ENCODE data around the gene AKAP13.
"Not testable (repeated sequence)": the region's sequence is repeated elsewhere in the genome, so short reads cannot be mapped to it uniquely, and the experiment has no call there.

AKAP13 gene

GRCh38 chr15:85532689-85533088, 152.3 kb downstream of the AKAP13 start:
- peak; percentile 28 for DNase-seq (ENCODE audit: low read depth, low spot score)

- no peak for DNase-seq (ENCODE audit: low read depth, low spot score)
These were observed 153.6 kb downstream of the AKAP13 start for GRCh38 chr15:85534031-85534430.

- DNase-seq (ENCODE audit: low read depth, low spot score): not testable (repeated sequence)
These were observed 155.3 kb downstream of the AKAP13 start for GRCh38 chr15:85535533-85536330.

GRCh38 chr15:85536341-85536740, 155.9 kb downstream of the AKAP13 start:
- DNase-seq (ENCODE audit: low read depth, low spot score): no peak

- DNase-seq (ENCODE audit: low read depth, low spot score): no peak
These were observed 159.1 kb downstream of the AKAP13 start for GRCh38 chr15:85539491-85539890.

- no peak for DNase-seq (ENCODE audit: low read depth, low spot score)
These were observed 159.8 kb downstream of the AKAP13 start for GRCh38 chr15:85540085-85540797.

GRCh38 chr15:85541744-85542143, 161.3 kb downstream of the AKAP13 start:
- peak; percentile 31 for DNase-seq (ENCODE audit: low read depth, low spot score)

GRCh38 chr15:85542488-85542887, 162.1 kb downstream of the AKAP13 start:
- DNase-seq (ENCODE audit: low read depth, low spot score): no peak

- DNase-seq (ENCODE audit: low read depth, low spot score): no peak
These were observed 162.5 kb downstream of the AKAP13 start for GRCh38 chr15:85542895-85543331.

GRCh38 chr15:85543741-85544155, 163.3 kb downstream of the AKAP13 start:
- peak; percentile 20 for DNase-seq (ENCODE audit: low read depth, low spot score)

GRCh38 chr15:85545185-85545584, 164.8 kb downstream of the AKAP13 start:
- no peak for DNase-seq (ENCODE audit: low read depth, low spot score)

- no peak for DNase-seq (ENCODE audit: low read depth, low spot score)
These were observed 165.3 kb downstream of the AKAP13 start for GRCh38 chr15:85545752-85546151.

GRCh38 chr15:85547386-85547785, 167.0 kb downstream of the AKAP13 start:
- DNase-seq (ENCODE audit: low read depth, low spot score): no peak

GRCh38 chr15:85550283-85550682, 169.9 kb downstream of the AKAP13 start:
- DNase-seq (ENCODE audit: low read depth, low spot score): no peak

GRCh38 chr15:85551221-85551832, 170.9 kb downstream of the AKAP13 start:
- DNase-seq (ENCODE audit: low read depth, low spot score): no peak

- no peak for DNase-seq (ENCODE audit: low read depth, low spot score)
These were observed 174.6 kb downstream of the AKAP13 start for GRCh38 chr15:85554852-85555521.

GRCh38 chr15:85555875-85556617, 175.6 kb downstream of the AKAP13 start:
- DNase-seq (ENCODE audit: low read depth, low spot score): no peak

GRCh38 chr15:85556618-85556895, 176.2 kb downstream of the AKAP13 start:
- no peak for DNase-seq (ENCODE audit: low read depth, low spot score)

- no peak for DNase-seq (ENCODE audit: low read depth, low spot score)
These were observed 177.0 kb downstream of the AKAP13 start for GRCh38 chr15:85557385-85557784.

GRCh38 chr15:85558848-85559247, 178.4 kb downstream of the AKAP13 start:
- no peak for DNase-seq (ENCODE audit: low read depth, low spot score)

GRCh38 chr15:85559530-85559929, 179.1 kb downstream of the AKAP13 start:
- no peak for DNase-seq (ENCODE audit: low read depth, low spot score)
